GM21515 (cell line): ENCODE measurements around the gene DENND5A.
"Not testable (repeated sequence)": the region's sequence is repeated elsewhere in the genome, so short reads cannot be mapped to it uniquely, and the experiment has no call there.

ENCODE experiments used
- ATAC-seq: cut with Tn5 transposase; IDR thresholded peaks from one replicate; pipeline ENCODE4 v1.9.1; 2021; ENCODE audit not compliant: unreplicated experiment

Gene DENND5A

GRCh38 chr11:9219115-9219514, 46.0 kb downstream of the DENND5A start:
- no peak for ATAC-seq

DNA sequence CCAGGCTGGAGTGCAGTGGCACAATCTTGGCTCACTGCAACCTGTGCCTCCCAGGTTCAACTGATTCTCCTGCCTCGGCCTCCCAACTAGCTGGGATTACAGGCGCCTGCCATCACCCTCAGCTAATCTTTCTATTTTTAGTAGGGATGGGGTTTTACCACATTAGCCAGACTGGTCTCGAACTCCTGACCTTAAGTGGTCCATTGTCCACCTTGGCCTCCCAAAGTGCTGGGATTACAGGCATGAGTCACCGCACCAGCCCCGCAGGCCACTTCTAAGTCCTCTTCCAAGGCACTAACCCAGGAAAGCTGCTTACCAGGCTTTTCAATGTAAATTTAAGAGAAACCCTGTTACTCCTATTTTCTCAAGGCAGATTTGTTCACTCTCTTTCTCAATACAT, 50.4 kb downstream of the DENND5A start:
- no peak for ATAC-seq

GRCh38 chr11:9211322-9211721, 53.8 kb downstream of the DENND5A start:
- ATAC-seq: no peak

DNA sequence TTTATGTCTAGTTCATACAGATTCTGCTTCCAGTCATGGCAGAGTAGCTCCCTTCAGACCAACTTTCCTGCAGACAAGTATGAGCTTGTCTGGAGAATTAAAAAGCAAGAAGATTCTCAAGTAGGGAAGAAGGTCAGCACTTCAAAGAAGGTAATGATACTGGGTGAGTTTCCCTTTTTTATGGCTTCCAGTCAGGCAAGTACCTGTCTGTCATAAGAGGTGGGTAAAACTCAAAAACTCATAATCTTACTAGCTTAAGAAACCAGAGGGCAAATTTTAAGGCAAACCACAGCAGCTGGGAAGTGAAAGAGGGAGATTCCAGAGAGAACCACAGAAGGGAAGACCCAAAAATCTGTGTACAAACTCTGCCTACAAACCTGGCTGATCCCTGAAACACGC, 54.2 kb downstream of the DENND5A start:
- ATAC-seq: peak; percentile 39

DNA sequence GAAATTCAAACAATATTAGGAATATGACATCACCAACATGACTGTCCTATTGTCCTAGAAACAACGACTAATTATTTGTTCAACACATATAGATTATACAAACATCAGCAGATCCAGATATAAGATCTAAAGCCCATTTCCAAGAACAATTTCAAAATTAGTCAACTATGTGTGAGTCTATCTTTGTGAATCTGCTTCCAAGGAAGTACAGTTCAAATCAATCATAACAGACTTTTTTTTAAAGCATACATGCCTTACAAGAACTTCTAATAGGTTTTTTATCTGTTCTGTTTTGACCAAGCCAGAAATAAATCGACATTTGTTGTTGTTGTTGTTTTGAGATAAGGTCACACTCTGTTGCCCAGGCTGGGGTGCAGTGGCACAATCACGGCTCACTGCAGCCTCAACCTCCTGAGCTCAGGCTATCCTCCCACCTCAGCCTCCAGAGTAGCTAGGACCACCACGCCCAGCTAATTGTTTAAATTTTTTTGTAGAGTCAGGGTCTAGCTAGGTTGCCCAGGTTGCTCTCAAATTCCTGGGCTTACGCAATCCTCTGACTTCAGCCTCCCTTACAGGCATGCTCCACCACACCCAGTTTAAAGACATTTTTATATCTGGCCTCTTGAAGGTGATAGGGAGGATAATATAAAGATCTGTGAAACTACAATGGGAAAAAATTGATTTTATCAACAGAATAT, 54.8 kb downstream of the DENND5A start:
- ATAC-seq: no peak

- ATAC-seq: not testable (repeated sequence)
These were observed 55.5 kb downstream of the DENND5A start for GRCh38 chr11:9209604-9210003.

GRCh38 chr11:9208726-9209501, 56.2 kb downstream of the DENND5A start:
- ATAC-seq: no peak

DNA sequence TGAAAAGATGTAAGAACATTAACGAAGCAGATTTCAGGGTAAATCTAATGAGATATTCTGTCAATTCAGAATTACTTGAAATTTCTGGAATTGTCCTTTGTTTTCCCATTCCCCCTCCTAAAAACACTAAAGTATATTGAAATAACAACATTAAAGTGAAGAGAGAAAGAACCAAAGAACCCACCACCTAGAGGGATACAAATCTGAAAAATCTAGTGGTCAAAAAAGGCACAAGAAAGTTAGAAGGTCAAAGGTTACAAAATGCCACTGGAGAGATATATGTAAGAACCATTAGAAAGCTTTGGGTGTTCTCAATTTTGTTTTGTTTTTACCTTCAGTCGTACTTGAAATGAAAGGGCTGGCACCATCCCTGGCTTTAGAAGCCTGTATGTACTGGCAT, 57.9 kb downstream of the DENND5A start:
- no peak for ATAC-seq

DNA sequence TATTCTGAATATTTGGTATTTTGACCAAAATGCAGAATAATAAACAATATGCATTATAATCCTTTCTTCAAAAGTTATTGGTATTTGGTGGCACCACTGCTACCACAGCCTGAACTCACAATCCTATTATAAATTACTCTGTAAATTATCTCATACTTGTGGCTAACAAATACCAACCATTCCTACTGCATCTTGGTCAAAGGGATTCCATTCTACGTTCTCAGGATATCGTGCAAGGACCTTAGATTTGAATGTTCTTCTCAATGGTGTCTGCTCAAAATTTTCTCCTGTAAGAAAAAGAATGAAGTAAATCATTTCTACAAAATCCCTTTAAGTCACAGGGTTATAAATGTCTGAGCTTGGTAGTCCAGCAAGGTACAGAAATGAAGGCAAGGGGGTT, 58.7 kb downstream of the DENND5A start:
- ATAC-seq: no peak

GRCh38 chr11:9203691-9204311, 61.3 kb downstream of the DENND5A start:
- no peak for ATAC-seq

DNA sequence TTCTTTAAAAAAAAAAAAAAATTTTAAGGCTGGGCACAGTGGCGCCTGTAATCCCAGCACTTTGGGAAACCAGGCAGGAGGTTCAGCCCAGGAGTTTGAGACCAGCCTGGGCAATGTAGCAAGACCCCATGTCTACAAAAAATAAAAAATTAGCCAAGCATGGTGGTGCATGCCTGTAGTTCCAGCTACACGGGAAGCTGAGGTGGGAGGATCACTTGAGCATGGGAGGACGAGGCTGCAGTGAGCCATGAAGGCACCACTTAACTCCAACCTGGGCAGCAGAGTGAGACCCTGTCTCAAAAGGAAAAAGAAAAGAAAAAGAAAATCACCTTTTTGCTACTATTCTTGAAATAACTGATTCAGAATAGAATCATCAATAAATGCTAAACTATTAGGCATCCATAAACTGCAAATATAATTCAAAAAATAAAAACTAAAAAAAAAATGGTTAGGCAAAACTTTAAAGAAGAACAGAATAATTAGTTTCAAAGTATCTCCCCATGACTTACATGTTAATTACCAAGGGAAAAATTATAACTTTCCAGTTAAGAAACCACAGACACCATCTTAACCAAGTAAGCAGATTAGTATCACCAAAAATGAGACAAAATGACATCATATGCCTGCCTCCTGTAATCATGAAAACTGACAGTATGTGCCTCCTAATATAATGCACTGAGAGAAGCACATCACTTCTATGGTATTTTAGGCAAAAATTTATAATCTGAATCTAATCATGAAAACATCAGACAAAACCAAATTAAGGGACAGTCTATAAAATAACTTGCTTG, 63.6 kb downstream of the DENND5A start:
- ATAC-seq: no peak

- no peak for ATAC-seq
These were observed 64.7 kb downstream of the DENND5A start for GRCh38 chr11:9200471-9200870.

DNA sequence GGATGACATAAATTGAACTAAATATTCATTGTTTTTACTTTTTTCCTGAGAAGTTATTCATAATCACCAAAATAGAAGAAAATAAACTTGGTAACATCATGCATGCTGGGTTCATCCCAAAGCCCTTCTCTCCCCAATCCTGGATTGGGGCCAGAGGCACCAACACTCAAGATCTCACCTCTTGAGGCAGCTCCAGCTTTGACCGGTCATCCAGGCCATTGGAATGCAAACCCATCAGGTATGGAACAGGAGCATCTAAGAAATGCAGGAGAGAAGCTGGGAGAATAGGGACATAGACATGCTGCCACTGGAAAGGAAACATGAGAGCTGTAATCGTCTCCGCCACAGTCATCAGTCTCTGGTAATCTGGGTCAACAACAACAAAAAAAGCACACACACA, 71.8 kb downstream of the DENND5A start:
- no peak for ATAC-seq

GRCh38 chr11:9192561-9192960, 72.6 kb downstream of the DENND5A start:
- ATAC-seq: no peak

- not testable (repeated sequence) for ATAC-seq
These were observed 74.7 kb downstream of the DENND5A start for GRCh38 chr11:9190326-9191016.

DNA sequence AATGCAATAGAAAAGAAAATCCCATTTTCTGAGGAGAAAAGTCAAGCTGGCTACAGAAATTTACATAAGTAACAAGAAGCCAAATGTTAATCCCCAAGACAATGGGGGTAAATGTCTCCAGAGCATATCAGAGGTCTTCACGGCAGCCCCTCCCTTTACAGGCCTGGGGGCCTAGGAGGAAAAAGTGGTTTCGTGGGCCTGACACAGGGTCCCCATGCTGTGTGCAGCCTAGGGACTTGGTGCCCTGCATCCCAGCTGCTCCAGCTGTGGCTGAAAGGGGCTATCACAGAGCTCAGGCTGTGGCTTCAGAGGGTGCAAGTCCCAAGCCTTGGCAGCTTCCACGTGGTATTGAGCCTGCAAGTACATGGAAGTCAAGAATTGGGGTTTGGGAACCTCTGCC, 76.3 kb downstream of the DENND5A start:
- ATAC-seq: not testable (repeated sequence)

DNA sequence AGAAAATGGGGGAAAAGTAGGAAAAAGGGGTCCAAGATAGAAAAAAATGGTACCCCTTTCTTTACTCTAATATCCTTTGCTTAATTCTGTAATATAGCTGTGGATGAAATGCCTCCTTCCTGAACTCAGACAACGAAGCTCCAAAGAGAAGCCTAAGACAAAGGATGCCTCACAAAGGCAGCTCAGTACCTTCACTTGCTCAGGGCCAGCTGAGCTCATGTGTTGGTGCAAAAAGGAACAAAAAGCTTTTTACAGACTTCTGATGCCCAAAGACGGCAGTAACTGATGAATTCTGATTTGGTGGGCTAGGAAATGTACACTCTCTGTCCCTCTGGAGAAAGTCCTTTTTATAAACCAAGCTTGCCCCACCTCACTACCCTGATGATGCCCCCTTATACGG, 77.5 kb downstream of the DENND5A start:
- ATAC-seq: no peak

DNA sequence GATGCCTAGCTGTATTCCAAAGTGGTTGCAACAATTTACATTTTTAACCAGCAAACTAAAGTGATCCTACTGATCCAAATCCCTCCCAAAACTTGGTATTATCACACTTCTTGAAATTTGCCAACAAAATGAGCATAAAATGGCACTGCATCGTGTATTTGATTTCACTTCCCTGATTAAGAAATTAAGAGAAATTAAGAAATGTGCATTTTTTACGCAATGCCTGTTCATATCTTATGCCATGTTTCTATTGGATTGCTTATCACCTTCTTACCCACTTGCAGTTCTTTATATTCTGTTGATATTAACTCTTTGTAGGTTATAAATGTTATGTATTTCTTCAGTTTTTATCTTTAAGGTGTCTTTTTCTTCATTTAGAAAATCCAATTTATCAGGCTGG, 80.6 kb downstream of the DENND5A start:
- no peak for ATAC-seq

DNA sequence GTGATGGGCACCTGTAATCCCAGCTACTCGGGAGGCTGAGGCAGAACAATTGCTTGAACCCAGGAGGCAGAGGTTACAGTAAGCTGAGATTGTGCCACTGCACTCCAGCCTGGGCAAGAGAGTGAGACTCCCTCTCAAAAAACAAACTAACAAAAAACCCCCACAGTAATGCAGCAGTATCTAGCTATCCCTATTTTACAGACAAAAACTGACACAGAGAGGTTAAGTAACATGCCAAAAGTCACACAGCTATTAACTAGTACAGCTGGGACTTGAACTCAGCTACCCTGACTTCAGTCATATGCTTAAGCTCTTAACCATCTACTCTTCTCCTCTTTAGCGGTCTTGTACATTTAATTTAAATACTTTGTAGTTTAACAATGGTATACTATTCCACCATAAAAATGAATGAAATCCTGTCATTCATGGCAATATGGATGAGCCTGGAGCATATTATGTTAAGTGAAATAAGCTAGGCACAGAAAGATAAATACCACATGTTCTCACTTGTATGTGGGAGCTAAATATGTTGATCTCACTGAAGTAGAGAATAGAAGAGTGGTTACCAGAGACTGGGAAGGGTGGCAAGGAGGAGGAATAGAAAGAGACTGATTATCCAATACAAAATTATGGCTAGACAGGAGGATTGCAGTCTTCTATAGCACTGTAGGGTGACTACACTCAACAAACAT, 82.8 kb downstream of the DENND5A start:
- ATAC-seq: no peak

DNA sequence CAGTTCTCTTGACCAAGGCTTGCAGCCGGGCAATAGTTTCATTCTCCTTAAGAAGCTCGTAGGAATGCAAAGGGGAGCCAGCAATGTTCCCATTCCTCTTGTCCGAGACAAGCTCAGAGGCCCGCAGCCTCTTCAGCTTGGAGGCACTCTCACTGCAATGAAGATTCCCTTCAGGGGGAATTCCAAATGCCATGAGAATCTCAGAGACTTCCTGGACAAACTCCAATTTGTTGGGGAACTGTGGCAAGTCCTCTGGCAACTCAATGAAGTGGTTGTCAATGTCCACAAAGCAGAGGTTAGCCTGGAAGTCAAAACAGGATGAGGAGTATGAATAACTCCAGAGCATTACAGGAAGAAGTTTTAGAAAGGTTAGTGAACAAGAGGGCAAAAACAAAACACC, 84.4 kb downstream of the DENND5A start:
- ATAC-seq: no peak
